Measurements from ENCODE around the gene EN1. TPM values are rescaled to one million over a fixed set of nuclear protein-coding genes. Genes with fewer than 3 reads are reported as not detected.

EN1 gene
- total and polyA plus RNA-seq, 2 of the 13 experiments (the other 11 are each of a cell fraction or from before 2014, with no cell fraction given): not detected

GRCh38 chr2:118794546-118794945 is 52.9 kb downstream of the EN1 start:
- no TSS peak for BruUV-seq (replicated peaks)
- FAIRE-seq: no peak
- Histone ChIP-seq H3K9me3 (ENCODE audit: low read length) (no peaks in the 10 kb centered on the region), H3K27me3 (ENCODE audit: control insufficient read depth in 1 of 2, insufficient read depth in 2 of 2, low read length in 2 of 2) (no peaks in the 10 kb centered on the region; a peak in 3 of 5 replicates), H3K4me1 (ENCODE audit: insufficient read depth, low read length) (no peaks in the 10 kb centered on the region), H3K27ac (ENCODE audit: extremely low read length, insufficient read depth, low read length) (no peak overlapping the region), H3K9ac (ENCODE audit: insufficient read depth, low read depth, low read length) (no peak overlapping the region), H3K36me3 (replicated peaks in 1 of 2; ENCODE audit: control insufficient read depth in 1 of 2, insufficient read depth in 2 of 2, low read length in 2 of 2) (no peaks in the 10 kb centered on the region), H3K4me3 (replicated peaks in 1 of 3; ENCODE audit: insufficient read depth in 1 of 3, low read depth in 2 of 3, low read length in 3 of 3) (no peak overlapping the region), H3K79me2 (ENCODE audit: insufficient read depth, low read length) (no peaks in the 10 kb centered on the region), H3K4me2 (ENCODE audit: low read depth, low read length) (no peak overlapping the region), H2AFZ (ENCODE audit: low read length) (no peak overlapping the region), H4K20me1 (ENCODE audit: insufficient read depth, low read length) (no peaks in the 10 kb centered on the region)
- 3% methylated on average over 4 of the region's 4 CpGs for WGBS (ENCODE audit: low lambda C conversion rate)
- intact Hi-C loops (cut with micrococcal nuclease; ENCODE audit: unreplicated experiment) (no loop called here), in situ Hi-C loops (cut with HindIII; ENCODE audit: extremely low pct_ligation_motif_present, low pct_unique_long_range_greater_than_20kb) (no loop called here)
- ChIA-PET POLR2A (no interaction called here), CTCF (ENCODE audit: low intra/inter-chr PET ratio, low total read pairs) (no interaction called here)
- no peak for DNase-seq (ENCODE audit: low spot score)
- no peak for ATAC-seq
- TF ChIP-seq ZNF646 (CRISPR knock-in tag; IDR thresholded peaks at IDR 0.05) (no peak), ZBTB7B (CRISPR knock-in tag; IDR thresholded peaks at IDR 0.05) (no peak), ZNF563 (CRISPR knock-in tag; IDR thresholded peaks at IDR 0.05) (no peak), NFIC (IDR thresholded peaks at IDR 0.05; ENCODE audit: low read length) (no peak), ZUFSP (CRISPR knock-in tag; IDR thresholded peaks at IDR 0.05; ENCODE audit: borderline replicate concordance) (no peak), ZNF343 (CRISPR knock-in tag; IDR thresholded peaks at IDR 0.05) (no peak), SP5 (CRISPR knock-in tag; IDR thresholded peaks at IDR 0.05; ENCODE audit: borderline replicate concordance, low read depth) (no peak), ZSCAN20 (CRISPR knock-in tag; IDR thresholded peaks at IDR 0.05; ENCODE audit: borderline replicate concordance) (no peak), ZNF652 (CRISPR knock-in tag; IDR thresholded peaks at IDR 0.05; ENCODE audit: borderline replicate concordance, low read depth) (no peak), CEBPZ (IDR thresholded peaks at IDR 0.05; ENCODE audit: low read length) (no peak), ZNF235 (CRISPR knock-in tag; IDR thresholded peaks at IDR 0.05; ENCODE audit: borderline replicate concordance) (no peak)
